Measurements from ENCODE around the gene STK11.

STK11 gene

DNA sequence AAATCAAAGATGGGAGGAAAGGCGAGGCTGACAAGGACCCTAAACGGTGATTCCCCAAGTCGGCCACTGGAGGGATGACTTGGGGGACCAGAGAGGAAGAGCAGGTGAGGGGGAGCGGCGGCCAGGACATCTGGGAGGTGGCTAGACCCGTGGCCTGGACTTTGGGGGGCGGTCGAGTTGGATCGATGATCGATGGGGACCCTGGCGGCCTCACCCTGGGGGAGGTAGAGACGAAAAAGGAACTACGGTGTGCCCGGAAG lies 55.9 kb downstream of the STK11 start:
- Histone ChIP-seq H3K9me3 (replicated peaks in 1 of 11) (no peaks in the 10 kb centered on the region), H3K9ac (peak overlapping the region; percentile 66 to 96 (median 80)), H3K27ac (peak overlapping the region; percentile 60 to 84 (median 75)), H3K4me3 (peak overlapping the region; percentile 65 to 77 (median 72)), H3K36me3 (peaks cover 13 to 20% (median 19%) of the 10 kb centered on the region in 11 experiments), H3K27me3 (no peaks in the 10 kb centered on the region), H3K4me2 (peak overlapping the region; percentile 93 to 100 (median 99)), H3K4me1 (peaks cover 89 to 97% (median 96%) of the 10 kb centered on the region in 10 experiments), H4K20me1 (peaks cover 20 to 87% (median 47%) of the 10 kb centered on the region in 11 experiments)
- TF ChIP-seq Cebpa-rat (IDR thresholded peaks at IDR 0.05): no peak

DNA sequence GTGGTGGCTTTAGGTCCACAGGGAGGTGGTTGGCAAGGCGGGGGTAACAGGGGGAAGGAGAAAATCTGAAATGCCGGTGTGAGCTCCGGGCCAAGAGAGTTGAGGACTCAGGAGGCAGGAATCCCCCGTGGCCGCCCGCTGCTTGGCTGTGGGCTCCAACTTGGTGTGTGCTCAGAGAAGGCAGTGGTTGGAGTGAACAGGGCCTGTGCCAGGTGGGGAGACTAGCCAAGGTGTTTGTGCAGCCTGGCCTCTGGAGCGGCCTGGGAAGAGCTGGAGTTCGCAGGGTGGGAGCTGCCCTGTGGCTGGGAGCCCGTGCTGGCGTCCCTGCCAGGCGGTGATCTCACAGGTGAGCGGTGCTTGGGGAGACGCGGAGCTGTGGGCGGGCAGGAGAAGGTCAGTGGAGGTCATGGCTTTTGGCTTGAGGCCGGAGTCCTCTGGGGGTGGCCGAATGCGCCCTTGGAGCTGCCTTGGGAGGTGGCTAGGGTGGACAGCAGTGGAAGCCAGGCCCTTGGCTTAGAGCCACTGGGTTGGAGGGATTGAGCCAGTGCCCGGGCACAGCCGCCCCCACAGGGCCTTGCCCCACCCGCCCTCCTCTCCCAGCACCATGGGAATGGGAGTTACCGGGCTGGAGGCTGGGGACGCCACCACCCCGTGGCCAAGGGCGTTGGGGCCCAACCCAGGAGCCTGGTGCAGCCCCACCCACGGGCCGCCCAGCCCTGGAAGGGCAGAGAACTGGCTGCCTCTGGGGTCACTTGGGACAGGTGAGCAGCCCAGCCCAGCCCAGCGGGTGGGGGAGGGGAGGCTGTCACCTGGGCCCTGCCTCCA lies 56.4 kb downstream of the STK11 start:
- peak overlapping the region; percentile 65 to 77 (median 72) for H3K4me3 ChIP-seq
- peak overlapping the region; percentile 93 to 100 (median 99) for H3K4me2 ChIP-seq
- H3K27me3 ChIP-seq: no peaks in the 10 kb centered on the region
- H3K36me3 ChIP-seq: peaks cover 8 to 15% (median 14%) of the 10 kb centered on the region in 11 experiments
- H3K9ac ChIP-seq: peak overlapping the region; percentile 66 to 96 (median 80)
- H4K20me1 ChIP-seq: peaks cover 15 to 83% (median 42%) of the 10 kb centered on the region in 11 experiments
- peak overlapping the region; percentile 60 to 84 (median 75); a peak in 20 of 22 replicates for H3K27ac ChIP-seq
- TF ChIP-seq Cebpa-rat (IDR thresholded peaks at IDR 0.05): no peak
- no peaks in the 10 kb centered on the region for H3K9me3 ChIP-seq (replicated peaks in 1 of 11)
- H3K4me1 ChIP-seq: peaks cover 85 to 97% (median 94%) of the 10 kb centered on the region in 10 experiments

DNA sequence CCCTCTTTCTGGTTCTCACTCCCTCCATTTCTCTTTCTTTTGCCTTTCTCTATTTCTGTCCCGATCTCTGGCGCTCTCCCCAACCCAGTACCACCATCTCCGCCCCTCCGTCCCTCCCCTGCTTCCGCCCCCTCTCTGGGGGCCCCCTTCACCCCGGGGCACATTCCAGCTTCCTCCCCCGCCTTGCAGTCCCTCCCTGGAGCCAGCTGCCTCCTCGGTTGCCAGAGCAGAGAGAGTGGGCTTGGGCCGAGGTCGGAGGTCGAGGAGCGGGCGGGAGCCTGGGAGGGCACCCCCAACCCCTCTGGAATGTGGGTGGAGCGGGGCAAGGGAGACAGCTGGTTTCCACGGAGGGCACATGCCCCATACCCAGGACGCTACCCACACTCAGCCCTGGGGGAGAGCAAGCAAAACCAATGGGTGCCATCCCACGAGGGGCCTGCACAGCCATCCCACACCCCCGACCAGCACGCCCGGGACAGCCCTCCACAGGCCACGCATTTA lies 57.1 kb downstream of the STK11 start:
- H3K9ac ChIP-seq: peak overlapping the region; percentile 66 to 96 (median 80); a peak in 21 of 22 replicates
- H3K27ac ChIP-seq: peak overlapping the region; percentile 9 to 84 (median 75); a peak in 19 of 22 replicates
- H3K27me3 ChIP-seq: no peaks in the 10 kb centered on the region; a peak in 2 of 22 replicates
- H3K4me2 ChIP-seq: peak overlapping the region; percentile 93 to 100 (median 99)
- peaks cover 85 to 97% (median 94%) of the 10 kb centered on the region in 10 experiments for H3K4me1 ChIP-seq
- H3K9me3 ChIP-seq (replicated peaks in 1 of 11): no peaks in the 10 kb centered on the region
- peaks cover 1 to 8% (median 7%) of the 10 kb centered on the region in 11 experiments; a peak in 19 of 22 replicates for H3K36me3 ChIP-seq
- TF ChIP-seq Cebpa-rat (IDR thresholded peaks at IDR 0.05): no peak
- peaks cover 8 to 83% (median 41%) of the 10 kb centered on the region in 11 experiments; a peak in 21 of 22 replicates for H4K20me1 ChIP-seq
- H3K4me3 ChIP-seq: peak overlapping the region; percentile 65 to 77 (median 72)

DNA sequence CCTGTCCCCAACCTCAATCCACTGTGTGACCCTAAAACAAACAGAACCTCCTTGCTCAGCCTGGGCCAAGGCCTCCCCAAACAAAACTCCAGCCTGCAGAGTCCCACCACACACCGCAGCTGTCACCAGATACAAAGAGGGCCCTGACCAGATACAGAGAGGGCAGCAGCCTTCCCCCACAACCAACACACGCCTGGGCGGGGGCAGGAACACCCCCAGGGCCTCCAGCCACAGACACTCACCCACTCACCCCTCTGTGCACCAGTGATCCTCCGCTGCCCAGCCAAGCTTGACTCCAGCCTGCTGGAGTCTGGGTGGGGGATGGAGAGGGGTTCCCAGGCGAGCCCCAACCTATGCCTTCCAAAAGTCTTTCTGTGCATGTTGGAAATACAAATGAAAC lies 57.6 kb downstream of the STK11 start:
- H3K27ac ChIP-seq: peak overlapping the region in 10 of 11 experiments; percentile 68 to 84 (median 76); a peak in 17 of 22 replicates
- H3K27me3 ChIP-seq: no peaks in the 10 kb centered on the region; a peak in 2 of 22 replicates
- peaks cover 3 to 83% (median 39%) of the 10 kb centered on the region in 11 experiments; a peak in 20 of 22 replicates for H4K20me1 ChIP-seq
- H3K4me1 ChIP-seq: peaks cover 85 to 97% (median 94%) of the 10 kb centered on the region in 10 experiments
- H3K36me3 ChIP-seq: peaks cover 0 to 3% (median 2%) of the 10 kb centered on the region in 11 experiments; a peak in 16 of 22 replicates
- H3K9me3 ChIP-seq (replicated peaks in 1 of 11): no peaks in the 10 kb centered on the region
- peak overlapping the region; percentile 65 to 77 (median 72); a peak in 18 of 20 replicates for H3K4me3 ChIP-seq
- peak overlapping the region in 10 of 11 experiments; percentile 66 to 96 (median 80); a peak in 18 of 22 replicates for H3K9ac ChIP-seq
- no peak for TF ChIP-seq Cebpa-rat (IDR thresholded peaks at IDR 0.05)
- H3K4me2 ChIP-seq: peak overlapping the region; percentile 93 to 100 (median 99)

DNA sequence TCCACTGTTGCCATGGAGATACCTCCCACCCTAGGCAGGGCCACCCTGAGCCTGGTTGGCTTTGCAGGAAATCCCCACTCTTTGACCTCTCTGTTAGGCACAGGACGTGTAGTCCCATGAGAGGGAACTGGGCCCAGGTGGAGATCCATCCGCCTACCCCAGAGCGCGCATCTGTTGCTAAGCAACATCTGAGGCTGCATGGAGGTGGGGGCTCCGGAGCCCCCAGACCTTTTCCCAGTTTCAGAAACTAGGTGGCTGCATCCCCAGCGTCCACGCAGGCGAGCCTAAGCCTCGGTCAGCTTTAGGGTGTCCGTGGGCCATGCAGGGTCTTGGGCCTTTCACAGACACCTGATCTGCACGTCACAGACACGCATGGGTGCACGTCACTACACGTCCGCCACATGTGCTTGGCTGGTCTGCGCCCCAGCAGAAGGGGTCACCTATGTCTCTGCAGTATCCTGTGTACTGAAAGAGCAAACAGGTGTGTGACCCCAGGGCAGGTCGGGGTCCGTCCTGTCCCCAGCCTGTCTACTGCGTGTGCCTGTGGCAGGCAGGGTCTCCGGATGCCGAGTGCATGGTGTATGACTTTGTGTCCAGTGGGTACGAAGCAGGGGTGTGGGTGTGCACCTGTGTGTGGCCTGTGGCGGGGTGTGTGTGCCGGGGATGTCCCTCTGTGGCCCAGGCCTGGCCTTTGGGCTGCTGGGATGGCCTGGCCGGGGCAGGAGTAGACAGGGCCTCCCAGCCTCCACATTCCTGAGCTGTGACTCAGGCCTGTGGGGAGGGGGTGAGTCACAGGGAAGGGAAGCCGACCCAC lies 59.4 kb downstream of the STK11 start:
- Histone ChIP-seq H3K9me3 (replicated peaks in 1 of 11) (no peaks in the 10 kb centered on the region), H3K36me3 (peaks cover 0 to 1% (median 0%) of the 10 kb centered on the region in 11 experiments; a peak in 3 of 22 replicates), H3K9ac (peak overlapping the region in 5 of 11 experiments; percentile 11 to 41 (median 35); a peak in 3 of 22 replicates), H3K27me3 (no peaks in the 10 kb centered on the region; a peak in 2 of 22 replicates), H3K4me3 (peak overlapping the region in 4 of 10 experiments; percentile 18 to 50 (median 35); a peak in 6 of 20 replicates), H3K4me1 (peaks cover 75 to 89% (median 85%) of the 10 kb centered on the region in 10 experiments), H3K27ac (peak overlapping the region in 4 of 11 experiments; percentile 8 to 81 (median 28); a peak in 3 of 22 replicates), H3K4me2 (peak overlapping the region; percentile 93 to 100 (median 99)), H4K20me1 (peaks cover 6 to 76% (median 38%) of the 10 kb centered on the region in 11 experiments; a peak in 21 of 22 replicates)
- no peak for TF ChIP-seq Cebpa-rat (IDR thresholded peaks at IDR 0.05)

DNA sequence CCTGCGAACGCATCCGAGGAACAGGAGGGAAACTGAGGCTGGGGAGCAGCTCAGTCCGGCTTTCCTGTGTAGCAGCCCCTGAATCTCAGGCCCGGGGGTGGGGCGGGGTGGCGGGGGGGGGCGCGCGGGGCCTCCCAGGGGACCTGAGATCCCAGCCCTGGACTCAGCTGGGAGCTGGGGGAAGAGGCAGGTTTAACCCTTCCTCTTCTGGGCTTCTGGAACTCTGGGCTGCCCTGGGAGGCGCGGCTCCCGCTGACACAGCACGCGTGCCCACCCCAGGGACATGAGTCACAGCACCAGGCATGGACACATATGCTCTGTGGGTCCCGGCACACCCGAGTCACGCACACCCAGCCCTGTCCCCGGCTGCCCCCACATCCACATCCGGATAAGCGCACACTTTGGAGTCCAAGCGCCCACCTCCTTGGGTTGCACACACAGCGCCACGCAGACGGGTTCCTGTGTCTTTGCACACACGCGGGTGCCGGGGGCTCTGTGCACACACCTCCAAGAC lies 60.1 kb downstream of the STK11 start:
- H3K9ac ChIP-seq: peak overlapping the region in 10 of 11 experiments; percentile 13 to 100 (median 86); a peak in 15 of 22 replicates
- no peak for TF ChIP-seq Cebpa-rat (IDR thresholded peaks at IDR 0.05)
- no peaks in the 10 kb centered on the region for H3K9me3 ChIP-seq (replicated peaks in 1 of 11)
- peak overlapping the region in 9 of 11 experiments; percentile 18 to 74 (median 58); a peak in 10 of 22 replicates for H3K27ac ChIP-seq
- H3K36me3 ChIP-seq: peaks cover 2 to 8% (median 5%) of the 10 kb centered on the region in 11 experiments; a peak in 20 of 22 replicates
- peaks cover 12 to 76% (median 41%) of the 10 kb centered on the region in 11 experiments for H4K20me1 ChIP-seq
- peak overlapping the region; percentile 93 to 100 (median 99) for H3K4me2 ChIP-seq
- peak overlapping the region; percentile 51 to 75 (median 62); a peak in 19 of 20 replicates for H3K4me3 ChIP-seq
- no peaks in the 10 kb centered on the region; a peak in 2 of 22 replicates for H3K27me3 ChIP-seq
- H3K4me1 ChIP-seq: peaks cover 74 to 89% (median 85%) of the 10 kb centered on the region in 10 experiments

DNA sequence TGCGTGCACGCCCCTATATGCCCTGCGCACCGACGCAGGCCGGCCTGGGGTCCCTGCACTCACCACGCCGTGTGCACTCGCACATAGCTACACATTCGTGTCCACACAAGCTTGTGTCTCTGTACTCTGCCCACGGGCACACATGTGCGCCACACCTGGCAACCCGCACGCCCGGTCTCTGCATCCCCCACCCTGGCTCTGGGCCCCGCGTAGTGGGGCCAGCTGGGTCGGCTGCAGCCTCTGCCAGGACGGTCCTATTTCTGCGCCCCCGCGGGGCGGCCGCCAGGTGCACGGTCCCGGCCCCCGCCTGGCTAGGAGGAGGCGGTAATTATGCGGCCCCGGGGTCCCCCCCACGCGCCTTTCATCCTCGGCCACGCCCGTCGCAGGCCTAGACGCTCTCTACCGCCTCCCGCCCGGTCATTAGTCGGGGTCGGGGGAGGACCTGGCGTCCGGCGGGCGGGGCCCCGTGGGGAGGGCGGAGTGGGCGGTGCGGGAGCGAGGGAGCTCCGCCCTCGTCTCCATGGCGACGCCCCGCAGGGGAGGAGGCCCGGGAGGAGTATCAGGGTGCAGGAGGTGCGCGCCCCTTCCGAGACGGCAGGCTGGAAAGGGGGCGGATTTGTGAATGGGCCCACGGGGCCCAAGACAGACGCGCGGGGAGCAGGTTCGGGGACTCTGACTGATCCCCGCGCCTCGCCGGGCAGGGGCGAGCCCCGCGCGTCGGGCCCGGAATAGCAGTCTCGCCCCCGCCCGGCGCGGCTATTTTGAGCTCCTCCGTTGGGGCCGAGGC lies 60.7 kb downstream of the STK11 start:
- no peaks in the 10 kb centered on the region for H3K9me3 ChIP-seq (replicated peaks in 1 of 11)
- H3K27me3 ChIP-seq: no peaks in the 10 kb centered on the region; a peak in 2 of 22 replicates
- H3K27ac ChIP-seq: peak overlapping the region in 10 of 11 experiments; percentile 22 to 74 (median 60); a peak in 19 of 22 replicates
- H3K36me3 ChIP-seq: peaks cover 8 to 14% (median 11%) of the 10 kb centered on the region in 11 experiments
- no peak for TF ChIP-seq Cebpa-rat (IDR thresholded peaks at IDR 0.05)
- H3K4me2 ChIP-seq: peak overlapping the region; percentile 93 to 100 (median 98)
- peak overlapping the region; percentile 51 to 75 (median 62) for H3K4me3 ChIP-seq
- H4K20me1 ChIP-seq: peaks cover 19 to 83% (median 47%) of the 10 kb centered on the region in 11 experiments
- H3K4me1 ChIP-seq: peaks cover 79 to 92% (median 89%) of the 10 kb centered on the region in 10 experiments
- H3K9ac ChIP-seq: peak overlapping the region; percentile 50 to 100 (median 74)

All from BLaER1 treated with 17β-estradiol and CSF1 and Interleukin-3, amounts not matched to agents 10 nM and 100 nM (cell line).